NCI-H128 (cell line): Measurements from ENCODE around the gene CPEB2.

Experiments
- DNase-seq: peaks from one replicate; lab custom pipeline; 2025; ENCODE audit not compliant: unreplicated experiment; lab: John Stamatoyannopoulos, UW

Gene CPEB2

DNA sequence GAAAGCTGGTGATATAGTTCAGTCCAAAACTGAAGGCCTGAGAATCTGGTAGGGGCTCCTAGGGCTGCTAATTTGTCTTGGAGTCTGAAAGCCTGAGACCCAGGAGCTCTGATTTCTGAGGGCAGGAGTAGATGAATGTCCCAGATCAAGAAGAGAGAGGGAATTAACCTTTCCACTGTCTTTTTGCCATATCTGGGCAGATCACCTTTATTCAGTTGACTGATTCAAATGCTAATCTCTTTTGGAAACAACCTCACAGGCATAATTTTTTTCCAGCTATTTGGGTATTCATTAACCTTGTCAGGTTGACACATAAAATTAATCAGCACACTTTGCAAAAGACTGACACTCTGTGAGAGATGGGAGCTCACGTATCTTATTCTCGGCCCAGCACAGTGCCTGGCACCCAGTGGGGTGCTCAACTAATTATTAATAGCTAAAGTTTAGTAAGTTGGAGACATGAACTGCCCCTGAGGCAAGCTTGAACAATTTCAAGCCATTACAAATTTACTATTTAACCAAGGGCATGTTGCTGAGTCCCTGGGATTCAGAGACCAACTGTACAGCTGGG, 114.3 kb downstream of the CPEB2 start:
- no peak for DNase-seq

DNA sequence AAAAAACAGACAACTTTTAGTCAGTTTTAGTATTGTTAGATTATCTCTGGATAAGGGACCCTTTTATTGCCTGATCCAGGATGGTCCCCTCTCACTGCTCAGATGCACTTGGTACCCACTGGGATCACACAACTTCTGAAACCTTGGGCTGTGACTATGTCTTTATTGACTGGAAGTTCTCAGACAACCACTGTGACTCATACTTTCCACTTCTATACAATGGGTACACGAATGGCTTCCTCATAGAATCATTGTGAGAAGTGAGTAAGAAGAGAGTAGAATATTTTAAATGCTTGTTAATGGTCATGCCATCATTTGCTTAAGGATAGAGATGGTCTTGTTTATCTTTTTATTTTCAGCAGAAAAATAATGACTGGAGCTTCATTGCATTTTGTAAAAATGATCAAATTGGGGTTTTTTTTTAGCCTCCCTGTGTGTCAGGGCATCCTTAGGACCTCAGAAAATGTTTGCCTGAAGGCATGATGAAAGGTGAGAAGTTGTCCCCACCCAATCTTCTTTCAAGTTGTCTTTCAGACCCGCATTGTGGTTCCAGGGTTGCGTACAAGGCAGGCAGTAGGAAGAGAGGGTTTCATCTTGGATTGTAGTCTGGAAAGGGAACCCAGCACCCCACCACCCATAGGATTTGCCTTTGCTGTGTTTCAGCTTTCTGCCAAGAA, 115.1 kb downstream of the CPEB2 start:
- DNase-seq: no peak

DNA sequence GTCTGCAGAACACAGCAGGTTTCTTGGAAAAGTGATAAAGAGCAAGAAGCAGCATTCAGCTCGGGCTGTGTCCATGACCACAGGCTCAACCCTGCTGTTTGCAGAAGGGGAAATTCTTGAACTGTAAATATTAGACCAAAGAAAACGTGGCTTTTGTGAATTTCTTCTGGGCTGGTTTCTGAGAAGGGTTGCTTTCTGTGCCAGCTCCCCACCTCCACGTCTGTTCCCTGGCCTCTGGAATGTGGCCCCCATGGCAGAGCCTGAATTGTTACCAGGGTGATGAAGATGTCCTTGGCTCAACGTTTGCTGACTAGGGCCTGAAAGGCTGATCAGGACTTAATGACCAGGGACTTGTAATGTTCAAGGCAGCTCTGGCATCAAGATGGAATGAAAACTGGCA, 116.0 kb downstream of the CPEB2 start:
- no peak for DNase-seq
